ENCODE data around the gene CPS1.

- no peak for TF ChIP-seq CTCF (conservative IDR thresholded peaks at IDR 0.05 in 1 of 2, IDR thresholded peaks at IDR 0.05 in 1 of 2; ENCODE audit: extremely low read depth in 1 of 2, insufficient read depth in 1 of 2, low read depth in 1 of 2, low read length in 2 of 2)
- no peak for TF ChIP-seq EZH2 (IDR thresholded peaks at IDR 0.05; ENCODE audit: borderline replicate concordance, low read length)
Observed at GRCh38 chr2:210647151-210647550, 90.8 kb downstream of the CPS1 start.
